Measurements from ENCODE around the gene CLDN25.

Gene CLDN25

DNA sequence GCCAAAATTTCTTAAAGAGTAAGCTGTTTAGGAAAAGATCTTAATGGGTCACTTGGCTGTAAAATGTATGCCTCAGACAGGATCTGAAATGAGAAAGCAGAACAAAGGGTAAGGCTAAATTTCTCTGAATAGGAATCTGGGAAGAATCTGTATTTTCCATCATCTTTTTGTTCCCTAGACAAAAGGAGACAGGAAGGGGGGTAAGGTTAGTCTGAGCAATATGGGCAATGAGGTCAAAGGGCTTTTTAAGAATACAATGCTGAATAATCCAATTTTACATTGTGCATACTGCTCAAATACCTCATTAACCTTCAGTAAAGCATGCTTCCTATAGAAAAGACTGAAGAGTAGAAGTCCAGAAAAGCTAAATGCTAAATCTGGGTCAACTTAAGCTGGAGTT is 34.6 kb downstream of the CLDN25 start:
- no peak for DNase-seq

DNA sequence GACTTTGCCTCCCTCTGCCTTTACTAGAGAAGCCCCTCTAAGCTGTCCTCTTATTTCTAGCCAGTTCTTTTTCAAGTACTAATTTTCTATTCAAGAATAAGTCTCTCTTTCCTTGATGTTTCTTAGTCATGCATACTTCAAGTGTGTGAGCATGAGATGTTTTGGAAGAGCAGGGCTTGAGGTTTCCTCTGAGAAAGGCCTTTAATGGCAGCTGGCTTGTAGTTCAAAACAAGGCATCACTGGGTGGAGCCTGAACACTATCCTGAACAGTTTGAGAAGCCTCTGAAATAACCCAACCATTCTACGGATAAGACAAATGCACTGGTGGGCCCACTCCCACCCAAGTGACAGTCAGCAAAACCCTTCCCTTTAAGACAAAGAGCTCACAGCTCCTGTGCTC is 37.6 kb downstream of the CLDN25 start:
- DNase-seq, result no peak

DNA sequence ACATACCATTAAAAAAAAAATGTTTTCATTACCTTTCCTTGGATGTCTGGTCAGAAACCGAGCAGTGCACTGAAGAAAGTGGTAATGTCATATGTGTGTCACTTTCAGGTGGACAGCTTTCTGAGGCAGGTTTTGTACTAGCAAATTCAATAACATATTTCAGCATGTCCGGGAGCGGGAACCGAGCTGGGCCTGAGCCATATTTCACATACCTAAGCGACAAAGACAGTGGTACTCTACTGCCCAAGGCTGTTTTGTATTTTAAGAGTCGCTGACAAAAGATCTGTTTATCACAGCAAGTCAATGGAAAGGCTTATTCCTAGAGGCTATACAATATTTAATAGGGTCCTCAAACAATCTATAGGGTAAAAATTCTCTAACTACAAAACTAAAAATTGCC is 38.0 kb downstream of the CLDN25 start:
- no peak for DNase-seq

DNA sequence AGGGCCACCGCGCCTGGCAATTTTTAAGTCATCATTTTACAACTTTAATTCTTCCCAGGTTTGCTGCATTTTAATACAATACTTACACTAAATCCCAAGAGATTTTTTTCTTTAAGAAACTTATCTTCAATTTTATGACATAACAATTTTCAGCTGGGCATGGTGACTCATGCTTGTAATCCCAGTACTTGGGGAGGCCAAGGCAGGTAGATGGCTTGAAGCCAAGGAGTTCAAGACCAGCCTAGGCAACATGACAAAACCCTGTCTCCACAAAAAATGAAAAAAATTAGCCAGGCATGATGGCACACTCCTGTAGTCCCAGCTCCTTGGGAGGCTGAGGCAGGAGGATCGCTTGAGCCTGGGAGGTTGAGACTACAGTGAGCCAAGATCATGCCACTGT is 38.8 kb downstream of the CLDN25 start:
- no peak for DNase-seq

DNA sequence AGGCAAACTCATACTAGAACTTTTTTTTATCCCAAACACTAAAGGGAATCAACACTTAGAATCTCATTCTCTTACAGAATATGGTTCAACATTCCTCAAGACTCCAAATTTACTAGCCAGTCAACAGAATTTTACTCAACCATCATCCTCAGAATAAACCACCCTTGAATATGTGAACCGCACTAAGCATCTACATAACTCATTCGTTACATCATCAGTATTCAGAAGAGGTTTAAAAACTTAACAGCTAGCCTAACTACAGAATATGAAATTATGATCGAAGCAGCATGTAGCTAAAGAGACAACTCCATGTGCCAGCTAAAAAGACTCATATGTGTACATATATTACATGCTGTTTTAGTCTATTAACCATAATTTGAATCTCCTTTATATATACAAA is 47.9 kb downstream of the CLDN25 start:
- DNase-seq, result no peak

DNA sequence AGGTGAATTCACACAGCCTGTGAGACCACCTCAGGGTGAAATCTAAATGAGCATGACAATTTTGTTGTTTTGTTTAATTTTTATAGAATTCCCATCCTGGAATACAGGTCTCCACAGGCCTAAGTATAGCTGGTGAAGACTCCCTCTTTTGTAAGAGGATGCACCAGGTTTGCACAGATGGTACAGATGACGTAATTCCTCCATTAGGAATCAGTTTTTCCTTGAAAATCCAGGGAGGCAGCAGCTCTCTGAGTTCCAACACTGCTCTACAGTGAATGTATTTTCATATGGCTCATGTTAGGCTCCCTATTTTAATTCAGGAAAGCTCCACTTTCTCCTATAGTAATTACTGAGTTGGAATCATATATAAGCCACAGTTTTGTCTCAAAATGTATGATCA is 48.6 kb downstream of the CLDN25 start:
- no peak for DNase-seq

DNA sequence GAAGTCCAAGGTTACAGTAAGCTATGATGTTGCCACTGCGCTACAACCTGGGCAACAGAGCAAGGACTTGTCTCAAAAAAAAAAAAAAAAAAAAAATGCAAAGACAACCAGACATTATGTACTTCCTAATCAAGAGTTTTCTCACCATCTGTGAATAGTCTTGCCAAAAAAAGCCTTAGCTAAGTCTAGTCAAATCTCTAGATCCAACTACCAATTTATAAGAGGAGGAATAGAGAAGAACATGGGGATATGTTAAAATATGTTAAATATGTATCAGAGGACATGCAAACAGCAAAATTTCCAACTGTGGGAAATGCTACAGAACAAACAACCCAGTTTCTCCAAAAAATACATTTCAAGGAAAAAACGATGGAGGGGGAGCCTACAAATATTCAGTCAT is 50.2 kb downstream of the CLDN25 start:
- no peak for DNase-seq
